Measurements from ENCODE around the gene NELFA.

Gene NELFA

DNA sequence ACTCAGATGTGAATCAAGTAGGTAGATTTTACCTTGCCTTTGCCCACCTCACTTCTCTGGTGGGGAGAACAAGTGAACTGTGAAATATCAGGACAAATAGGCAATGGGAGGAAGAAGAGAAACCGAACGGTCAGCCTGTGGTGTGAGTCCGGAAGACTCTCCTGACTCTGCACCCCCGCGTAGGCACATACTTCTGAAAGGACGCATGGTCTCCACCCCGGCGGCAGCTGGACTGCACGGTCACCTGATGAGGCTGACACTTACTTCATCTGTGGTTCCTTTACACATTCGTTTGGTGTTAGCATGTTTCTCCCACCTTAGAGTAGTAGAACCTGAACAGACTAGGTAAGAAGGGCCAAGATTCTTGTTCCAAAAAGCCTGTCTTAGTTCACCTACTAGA lies 58.4 kb downstream of the NELFA start:
- ChIA-PET POLR2A (no interaction called here), CTCF (no interaction called here)
- Histone ChIP-seq H3K9me3 (ENCODE audit: control insufficient read depth, insufficient read depth, low read depth, low read length) (no peaks in the 10 kb centered on the region), H3K4me3 (ENCODE audit: low read depth, low read length) (no peak overlapping the region), H3K27ac (ENCODE audit: extremely low read depth, low read depth, low read length) (no peak overlapping the region), H3K4me1 (ENCODE audit: control insufficient read depth, insufficient read depth, low read length) (no peaks in the 10 kb centered on the region), H3K36me3 (ENCODE audit: control insufficient read depth in 2 of 2, insufficient read depth in 1 of 2, low read length in 2 of 2) (peaks cover 3 to 85% of the 10 kb centered on the region in 2 experiments; a peak in 2 of 3 replicates)
- TF ChIP-seq, protein P1, sequence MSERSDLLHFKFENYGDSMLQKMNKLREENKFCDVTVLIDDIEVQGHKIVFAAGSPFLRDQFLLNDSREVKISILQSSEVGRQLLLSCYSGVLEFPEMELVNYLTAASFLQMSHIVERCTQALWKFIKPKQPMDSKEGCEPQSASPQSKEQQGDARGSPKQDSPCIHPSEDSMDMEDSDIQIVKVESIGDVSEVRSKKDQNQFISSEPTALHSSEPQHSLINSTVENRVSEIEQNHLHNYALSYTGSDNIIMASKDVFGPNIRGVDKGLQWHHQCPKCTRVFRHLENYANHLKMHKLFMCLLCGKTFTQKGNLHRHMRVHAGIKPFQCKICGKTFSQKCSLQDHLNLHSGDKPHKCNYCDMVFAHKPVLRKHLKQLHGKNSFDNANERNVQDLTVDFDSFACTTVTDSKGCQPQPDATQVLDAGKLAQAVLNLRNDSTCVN (tag by site-specific recombination; optimal IDR thresholded peaks at IDR 0.05), result no peak
- TF ChIP-seq ZFP3 (tag by site-specific recombination; IDR thresholded peaks at IDR 0.05; ENCODE audit: low read depth) (no peak), MYNN (tag by site-specific recombination; IDR thresholded peaks at IDR 0.05; ENCODE audit: borderline replicate concordance) (no peak), ZNF23 (tag by site-specific recombination; IDR thresholded peaks at IDR 0.05; ENCODE audit: borderline replicate concordance) (no peak), ZNF266 (tag by site-specific recombination; IDR thresholded peaks at IDR 0.05; ENCODE audit: low read depth) (no peak), REPIN1 (tag by site-specific recombination; IDR thresholded peaks at IDR 0.05; ENCODE audit: low read depth) (no peak), ZNF433 (tag by site-specific recombination; IDR thresholded peaks at IDR 0.05; ENCODE audit: low read depth) (no peak), ZNF350 (tag by site-specific recombination; IDR thresholded peaks at IDR 0.05) (no peak), ZNF747 (tag by site-specific recombination; IDR thresholded peaks at IDR 0.05) (no peak), ZNF561 (tag by site-specific recombination; IDR thresholded peaks at IDR 0.05; ENCODE audit: borderline replicate concordance) (no peak), IKZF3 (tag by site-specific recombination; IDR thresholded peaks at IDR 0.05) (no peak), ZNF223 (tag by site-specific recombination; IDR thresholded peaks at IDR 0.05) (no peak), MZF1 (tag by site-specific recombination; IDR thresholded peaks at IDR 0.05; ENCODE audit: borderline replicate concordance) (no peak), ZFP69B (tag by site-specific recombination; IDR thresholded peaks at IDR 0.05) (no peak), SP7 (tag by site-specific recombination; IDR thresholded peaks at IDR 0.05) (no peak)
- TF ChIP-seq, protein P2, sequence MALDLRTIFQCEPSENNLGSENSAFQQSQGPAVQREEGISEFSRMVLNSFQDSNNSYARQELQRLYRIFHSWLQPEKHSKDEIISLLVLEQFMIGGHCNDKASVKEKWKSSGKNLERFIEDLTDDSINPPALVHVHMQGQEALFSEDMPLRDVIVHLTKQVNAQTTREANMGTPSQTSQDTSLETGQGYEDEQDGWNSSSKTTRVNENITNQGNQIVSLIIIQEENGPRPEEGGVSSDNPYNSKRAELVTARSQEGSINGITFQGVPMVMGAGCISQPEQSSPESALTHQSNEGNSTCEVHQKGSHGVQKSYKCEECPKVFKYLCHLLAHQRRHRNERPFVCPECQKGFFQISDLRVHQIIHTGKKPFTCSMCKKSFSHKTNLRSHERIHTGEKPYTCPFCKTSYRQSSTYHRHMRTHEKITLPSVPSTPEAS (tag by site-specific recombination; IDR thresholded peaks at IDR 0.05), result no peak
- TF ChIP-seq, protein P3, sequence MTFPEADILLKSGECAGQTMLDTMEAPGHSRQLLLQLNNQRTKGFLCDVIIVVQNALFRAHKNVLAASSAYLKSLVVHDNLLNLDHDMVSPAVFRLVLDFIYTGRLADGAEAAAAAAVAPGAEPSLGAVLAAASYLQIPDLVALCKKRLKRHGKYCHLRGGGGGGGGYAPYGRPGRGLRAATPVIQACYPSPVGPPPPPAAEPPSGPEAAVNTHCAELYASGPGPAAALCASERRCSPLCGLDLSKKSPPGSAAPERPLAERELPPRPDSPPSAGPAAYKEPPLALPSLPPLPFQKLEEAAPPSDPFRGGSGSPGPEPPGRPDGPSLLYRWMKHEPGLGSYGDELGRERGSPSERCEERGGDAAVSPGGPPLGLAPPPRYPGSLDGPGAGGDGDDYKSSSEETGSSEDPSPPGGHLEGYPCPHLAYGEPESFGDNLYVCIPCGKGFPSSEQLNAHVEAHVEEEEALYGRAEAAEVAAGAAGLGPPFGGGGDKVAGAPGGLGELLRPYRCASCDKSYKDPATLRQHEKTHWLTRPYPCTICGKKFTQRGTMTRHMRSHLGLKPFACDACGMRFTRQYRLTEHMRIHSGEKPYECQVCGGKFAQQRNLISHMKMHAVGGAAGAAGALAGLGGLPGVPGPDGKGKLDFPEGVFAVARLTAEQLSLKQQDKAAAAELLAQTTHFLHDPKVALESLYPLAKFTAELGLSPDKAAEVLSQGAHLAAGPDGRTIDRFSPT (tag by site-specific recombination; IDR thresholded peaks at IDR 0.05), result no peak

DNA sequence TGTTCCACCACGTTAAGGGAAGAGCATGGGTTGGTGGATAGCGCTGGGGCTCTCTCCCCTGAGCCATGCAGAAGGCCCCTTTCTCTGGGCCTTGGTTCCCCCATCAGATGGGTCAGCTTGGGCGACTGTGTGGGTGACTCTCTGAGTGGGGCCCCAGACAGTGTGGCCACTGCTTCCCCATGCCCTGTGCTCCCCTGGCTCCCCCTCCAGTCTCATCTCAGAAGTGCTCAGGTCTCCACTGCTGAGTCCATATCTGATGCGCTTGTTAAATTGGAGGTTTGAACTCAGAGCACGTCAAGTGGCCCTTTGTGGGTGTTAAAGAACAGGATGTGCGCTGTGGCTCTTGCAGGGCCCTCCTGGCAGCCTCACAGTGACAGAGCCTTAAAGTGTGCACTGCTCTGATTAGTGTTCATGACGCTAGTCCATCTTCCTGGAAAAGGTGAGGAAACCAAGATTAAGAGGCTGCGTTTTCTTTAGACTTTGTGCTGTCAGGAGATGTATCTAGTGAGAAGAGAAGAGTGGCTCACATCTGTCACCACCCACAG lies 59.8 kb downstream of the NELFA start:
- ChIA-PET POLR2A (no interaction called here), CTCF (no interaction called here)
- Histone ChIP-seq H3K4me1 (ENCODE audit: control insufficient read depth, insufficient read depth, low read length) (no peaks in the 10 kb centered on the region), H3K36me3 (ENCODE audit: control insufficient read depth in 2 of 2, insufficient read depth in 1 of 2, low read length in 2 of 2) (peaks cover 0 to 86% of the 10 kb centered on the region in 2 experiments; a peak in 2 of 3 replicates), H3K27ac (ENCODE audit: extremely low read depth, low read depth, low read length) (no peak overlapping the region), H3K4me3 (ENCODE audit: low read depth, low read length) (no peak overlapping the region), H3K9me3 (ENCODE audit: control insufficient read depth, insufficient read depth, low read depth, low read length) (no peaks in the 10 kb centered on the region)
- TF ChIP-seq ZNF112 (tag by site-specific recombination; IDR thresholded peaks at IDR 0.05) (no peak), ZNF23 (tag by site-specific recombination; IDR thresholded peaks at IDR 0.05; ENCODE audit: borderline replicate concordance) (no peak), ZNF510 (tag by site-specific recombination; IDR thresholded peaks at IDR 0.05; ENCODE audit: insufficient replicate concordance) (no peak), ZNF10 (tag by site-specific recombination; IDR thresholded peaks at IDR 0.05) (no peak), ZNF654 (tag by site-specific recombination; IDR thresholded peaks at IDR 0.05; ENCODE audit: low read depth) (no peak)
- TF ChIP-seq, protein P4, sequence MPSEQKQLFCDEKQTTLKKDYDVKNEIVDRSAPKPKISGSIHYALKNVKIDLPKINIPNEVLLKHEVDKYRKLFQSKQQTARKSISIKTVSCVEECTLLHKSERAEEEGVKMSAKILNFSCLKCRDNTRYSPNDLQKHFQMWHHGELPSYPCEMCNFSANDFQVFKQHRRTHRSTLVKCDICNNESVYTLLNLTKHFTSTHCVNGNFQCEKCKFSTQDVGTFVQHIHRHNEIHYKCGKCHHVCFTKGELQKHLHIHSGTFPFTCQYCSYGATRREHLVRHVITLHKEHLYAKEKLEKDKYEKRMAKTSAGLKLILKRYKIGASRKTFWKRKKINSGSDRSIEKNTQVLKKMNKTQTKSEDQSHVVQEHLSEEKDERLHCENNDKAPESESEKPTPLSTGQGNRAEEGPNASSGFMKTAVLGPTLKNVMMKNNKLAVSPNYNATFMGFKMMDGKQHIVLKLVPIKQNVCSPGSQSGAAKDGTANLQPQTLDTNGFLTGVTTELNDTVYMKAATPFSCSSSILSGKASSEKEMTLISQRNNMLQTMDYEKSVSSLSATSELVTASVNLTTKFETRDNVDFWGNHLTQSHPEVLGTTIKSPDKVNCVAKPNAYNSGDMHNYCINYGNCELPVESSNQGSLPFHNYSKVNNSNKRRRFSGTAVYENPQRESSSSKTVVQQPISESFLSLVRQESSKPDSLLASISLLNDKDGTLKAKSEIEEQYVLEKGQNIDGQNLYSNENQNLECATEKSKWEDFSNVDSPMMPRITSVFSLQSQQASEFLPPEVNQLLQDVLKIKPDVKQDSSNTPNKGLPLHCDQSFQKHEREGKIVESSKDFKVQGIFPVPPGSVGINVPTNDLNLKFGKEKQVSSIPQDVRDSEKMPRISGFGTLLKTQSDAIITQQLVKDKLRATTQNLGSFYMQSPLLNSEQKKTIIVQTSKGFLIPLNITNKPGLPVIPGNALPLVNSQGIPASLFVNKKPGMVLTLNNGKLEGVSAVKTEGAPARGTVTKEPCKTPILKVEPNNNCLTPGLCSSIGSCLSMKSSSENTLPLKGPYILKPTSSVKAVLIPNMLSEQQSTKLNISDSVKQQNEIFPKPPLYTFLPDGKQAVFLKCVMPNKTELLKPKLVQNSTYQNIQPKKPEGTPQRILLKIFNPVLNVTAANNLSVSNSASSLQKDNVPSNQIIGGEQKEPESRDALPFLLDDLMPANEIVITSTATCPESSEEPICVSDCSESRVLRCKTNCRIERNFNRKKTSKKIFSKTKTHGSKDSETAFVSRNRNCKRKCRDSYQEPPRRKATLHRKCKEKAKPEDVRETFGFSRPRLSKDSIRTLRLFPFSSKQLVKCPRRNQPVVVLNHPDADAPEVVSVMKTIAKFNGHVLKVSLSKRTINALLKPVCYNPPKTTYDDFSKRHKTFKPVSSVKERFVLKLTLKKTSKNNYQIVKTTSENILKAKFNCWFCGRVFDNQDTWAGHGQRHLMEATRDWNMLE (tag by site-specific recombination; conservative IDR thresholded peaks at IDR 0.05; ENCODE audit: low read depth), result no peak

All from HEK293 (cell line).